DND-41 (cell line): ENCODE data around the gene NFKB1.
A peak's percentile ranks its signal among the peaks of the same experiment; 100 is the strongest.

Source experiments
- ATAC-seq: fragments of 200-7000 bp; cut with Tn5 transposase; 3 replicates; pipeline ENCODE4 v1.9.1; 2021; ENCODE audit warnings: low read depth; ENCODE audit not compliant: insufficient read depth
- DNase-seq: peaks from one replicate; pipeline ENCODE4 v3.0.0-alpha.2; 2020
- H2AFZ ChIP-seq: 2 replicates; pipeline ENCODE4 v1.6.0; 2012; ENCODE audit warnings: low read depth, low read length
- H3K27ac ChIP-seq: 2 replicates; pipeline ENCODE4 v1.5.1; 2012; ENCODE audit warnings: low read length, inconsistent platforms
- H3K27me3 ChIP-seq: fragments of 200-600 bp; sonication (generic); 2 replicates; pipeline ENCODE4 v1.6.0; 2012; ENCODE audit warnings: low read length, mild to moderate bottlenecking, inconsistent platforms; ENCODE audit not compliant: insufficient read depth, poor library complexity
- H3K36me3 ChIP-seq: 2 replicates; pipeline ENCODE4 v1.5.1; 2012; ENCODE audit warnings: low read length, inconsistent platforms; ENCODE audit not compliant: insufficient read depth
- H3K4me1 ChIP-seq: 2 replicates; pipeline ENCODE4 v1.5.1; 2012; ENCODE audit warnings: mild to moderate bottlenecking, low read length; ENCODE audit not compliant: insufficient read depth
- H3K4me2 ChIP-seq: 2 replicates; pipeline ENCODE4 v1.6.0; 2012; ENCODE audit warnings: mild to moderate bottlenecking, moderate library complexity, low read length, inconsistent platforms; ENCODE audit not compliant: insufficient read depth
- H3K4me3 ChIP-seq, 2 experiments: fragments of 200-600 bp in 1 of 2; shearing (Covaris generic) in 1 of 2; 2 replicates each; pipeline ENCODE4 v1.5.1; 2012 to 2016; ENCODE audit warnings: inconsistent platforms in 2 of 2, low read length in 2 of 2, mild to moderate bottlenecking in 2 of 2, low read depth in 1 of 2, moderate library complexity in 1 of 2
- H3K79me2 ChIP-seq: 2 replicates; pipeline ENCODE4 v1.6.0; 2012; ENCODE audit warnings: low read length, inconsistent platforms; ENCODE audit not compliant: insufficient read depth
- H3K9ac ChIP-seq: 2 replicates; pipeline ENCODE4 v1.6.0; 2012; ENCODE audit warnings: low read depth, mild to moderate bottlenecking, inconsistent platforms, low read length, moderate library complexity
- H3K9me3 ChIP-seq: 2 replicates; pipeline ENCODE4 v1.5.1; 2012; ENCODE audit warnings: low read length, moderate library complexity, mild to moderate bottlenecking, inconsistent platforms; ENCODE audit not compliant: insufficient read depth, severe bottlenecking
- H4K20me1 ChIP-seq: 2 replicates; pipeline ENCODE4 v1.6.0; 2012; ENCODE audit warnings: low read length; ENCODE audit not compliant: insufficient read depth
- CTCF ChIP-seq: IDR thresholded peaks from 2 replicates; pipeline ENCODE4 v1.5.1; 2012; ENCODE audit warnings: borderline replicate concordance, low read length, moderate library complexity, mild to moderate bottlenecking; ENCODE audit not compliant: poor library complexity, severe bottlenecking; ENCODE audit errors: extremely low read depth
- EZH2 ChIP-seq: IDR thresholded peaks from 3 replicates; pipeline ENCODE4 v1.6.1; 2012; ENCODE audit warnings: borderline replicate concordance, low read depth, mild to moderate bottlenecking, moderate library complexity, low read length, inconsistent platforms; ENCODE audit not compliant: severe bottlenecking

The NFKB1 gene

GRCh38 chr4:102503831-102504786, 3.0 kb downstream of the NFKB1 start:
- Histone ChIP-seq H3K36me3 (peaks cover 4% of the 10 kb centered on the region; the same call in 1 of the 2 replicates), H2AFZ (no peak overlapping the region), H4K20me1 (0 out of 2 replicates have a peak, but pooled peaks cover 3% of the 10 kb centered on the region), H3K27me3 (no peaks in the 10 kb centered on the region), H3K79me2 (peaks cover 70% of the 10 kb centered on the region), H3K4me1 (peaks cover 34% of the 10 kb centered on the region), H3K9ac (peak overlapping the region; percentile 96; the same call in 1 of the 2 replicates), H3K9me3 (no peaks in the 10 kb centered on the region), H3K27ac (peak overlapping the region; percentile 41; the same call in 1 of the 2 replicates), H3K4me2 (peak overlapping the region; percentile 68), H3K4me3 (peak overlapping the region in 1 of 2 experiments; percentile 98; a peak in 2 of 4 replicates)
- DNase-seq = no peak
- TF ChIP-seq CTCF = no peak
- TF ChIP-seq EZH2 = no peak
- ATAC-seq = no peak

GRCh38 chr4:102504941-102505340, 3.8 kb downstream of the NFKB1 start:
- DNase-seq = no peak
- H3K9ac ChIP-seq = no peak overlapping the region
- H3K79me2 ChIP-seq = peaks cover 78% of the 10 kb centered on the region
- H2AFZ ChIP-seq = no peak overlapping the region
- H3K4me3 ChIP-seq = no peak overlapping the region
- peaks cover 4% of the 10 kb centered on the region; the same call in 1 of the 2 replicates for H3K36me3 ChIP-seq
- ATAC-seq = no peak
- H3K27me3 ChIP-seq = no peaks in the 10 kb centered on the region
- no peak overlapping the region for H3K27ac ChIP-seq
- H4K20me1 ChIP-seq = peaks cover 4% of the 10 kb centered on the region; the same call in 1 of the 2 replicates
- H3K4me1 ChIP-seq = peaks cover 34% of the 10 kb centered on the region
- TF ChIP-seq EZH2 = no peak
- no peak for TF ChIP-seq CTCF
- H3K4me2 ChIP-seq = peak overlapping the region; percentile 68; the same call in 1 of the 2 replicates
- H3K9me3 ChIP-seq = no peaks in the 10 kb centered on the region

GRCh38 chr4:102505708-102506107, 4.5 kb downstream of the NFKB1 start:
- Histone ChIP-seq H3K36me3 (peaks cover 4% of the 10 kb centered on the region; the same call in 1 of the 2 replicates), H3K9ac (no peak overlapping the region), H3K4me1 (peaks cover 31% of the 10 kb centered on the region), H3K27me3 (no peaks in the 10 kb centered on the region), H3K4me3 (no peak overlapping the region), H4K20me1 (peaks cover 5% of the 10 kb centered on the region; the same call in 1 of the 2 replicates), H3K79me2 (peaks cover 83% of the 10 kb centered on the region), H3K4me2 (no peak overlapping the region), H3K27ac (no peak overlapping the region), H2AFZ (no peak overlapping the region), H3K9me3 (no peaks in the 10 kb centered on the region)
- no peak for ATAC-seq
- DNase-seq = no peak
- TF ChIP-seq CTCF (no peak), EZH2 (no peak)
